Esophagus muscularis mucosa (tissue), 4 donors: ENCODE results near the gene FADD.

Experiments
- EP300 ChIP-seq: sonication (generic); formaldehyde crosslinking; IDR thresholded peaks from one replicate; pipeline ENCODE4 v1.6.1; 2017; ENCODE audit warnings: antibody characterized with exemption
- POLR2A ChIP-seq: fragments of 450-650 bp; IDR thresholded peaks from one replicate; pipeline ENCODE4 v1.6.1; 2017; ENCODE audit warnings: antibody characterized with exemption, moderate library complexity, mild to moderate bottlenecking, low read depth
- POLR2AphosphoS5 ChIP-seq, 2 donors: sonication (generic); formaldehyde crosslinking; IDR thresholded peaks; one replicate each; pipeline ENCODE4 v1.6.1; 2017; ENCODE audit warnings: antibody characterized with exemption in 2 of 2
- TF ChIP-seq, protein P1 (sequence below), 3 experiments: fragments of 200-600 bp in 2 of 3; fragments of 450-650 bp in 1 of 3; sonication (generic) in 2 of 3; IDR thresholded peaks; one replicate each; pipeline ENCODE4 v1.5.1; 2017 to 2019; ENCODE audit warnings: antibody characterized with exemption in 3 of 3, mild to moderate bottlenecking in 2 of 3, moderate library complexity in 1 of 3

GRCh38 chr11:70176940-70177689 lies 26.0 kb upstream of the FADD start:
- TF ChIP-seq POLR2AphosphoS5 (IDR thresholded peaks at IDR 0.05), result no peak
- TF ChIP-seq, protein P1, sequence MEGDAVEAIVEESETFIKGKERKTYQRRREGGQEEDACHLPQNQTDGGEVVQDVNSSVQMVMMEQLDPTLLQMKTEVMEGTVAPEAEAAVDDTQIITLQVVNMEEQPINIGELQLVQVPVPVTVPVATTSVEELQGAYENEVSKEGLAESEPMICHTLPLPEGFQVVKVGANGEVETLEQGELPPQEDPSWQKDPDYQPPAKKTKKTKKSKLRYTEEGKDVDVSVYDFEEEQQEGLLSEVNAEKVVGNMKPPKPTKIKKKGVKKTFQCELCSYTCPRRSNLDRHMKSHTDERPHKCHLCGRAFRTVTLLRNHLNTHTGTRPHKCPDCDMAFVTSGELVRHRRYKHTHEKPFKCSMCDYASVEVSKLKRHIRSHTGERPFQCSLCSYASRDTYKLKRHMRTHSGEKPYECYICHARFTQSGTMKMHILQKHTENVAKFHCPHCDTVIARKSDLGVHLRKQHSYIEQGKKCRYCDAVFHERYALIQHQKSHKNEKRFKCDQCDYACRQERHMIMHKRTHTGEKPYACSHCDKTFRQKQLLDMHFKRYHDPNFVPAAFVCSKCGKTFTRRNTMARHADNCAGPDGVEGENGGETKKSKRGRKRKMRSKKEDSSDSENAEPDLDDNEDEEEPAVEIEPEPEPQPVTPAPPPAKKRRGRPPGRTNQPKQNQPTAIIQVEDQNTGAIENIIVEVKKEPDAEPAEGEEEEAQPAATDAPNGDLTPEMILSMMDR (IDR thresholded peaks at IDR 0.05), result peak in 1 of 3 experiments; percentile 41
- TF ChIP-seq POLR2A, result no peak
- TF ChIP-seq EP300, result no peak
